Activated CD8-positive, alpha-beta memory T cell treated with anti-CD3 and anti-CD28 coated beads, Interleukin-2, amount 50 U/mL, for 48 hours (primary cell): ENCODE data around the gene XRCC2.
"Not testable (repeated sequence)": the region's sequence is repeated elsewhere in the genome, so short reads cannot be mapped to it uniquely, and the experiment has no call there.

Experiments
- DNase-seq: peaks from one replicate; pipeline ENCODE4 v3.0.0-alpha.2; 2020

The XRCC2 gene

DNA sequence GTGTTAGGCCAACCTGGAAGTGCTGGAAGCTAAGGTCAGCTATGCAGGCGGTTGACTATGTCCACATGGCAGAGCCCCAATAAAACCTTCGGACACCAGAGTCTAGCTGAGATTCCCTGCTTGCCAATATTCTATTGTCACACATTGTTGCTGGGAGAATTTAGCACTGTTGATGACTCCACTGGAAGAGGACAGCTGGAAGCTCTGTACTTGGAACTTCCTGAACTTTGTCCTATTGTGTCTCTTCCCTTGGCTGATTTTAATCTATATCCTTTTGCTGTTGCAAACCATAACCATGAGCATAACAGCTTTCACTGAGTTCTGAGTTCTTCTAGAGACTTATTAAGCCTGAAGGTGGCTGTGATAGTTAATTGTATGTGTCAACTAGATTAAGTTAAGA is 12.0 kb downstream of the XRCC2 start:
- DNase-seq = no peak

DNA sequence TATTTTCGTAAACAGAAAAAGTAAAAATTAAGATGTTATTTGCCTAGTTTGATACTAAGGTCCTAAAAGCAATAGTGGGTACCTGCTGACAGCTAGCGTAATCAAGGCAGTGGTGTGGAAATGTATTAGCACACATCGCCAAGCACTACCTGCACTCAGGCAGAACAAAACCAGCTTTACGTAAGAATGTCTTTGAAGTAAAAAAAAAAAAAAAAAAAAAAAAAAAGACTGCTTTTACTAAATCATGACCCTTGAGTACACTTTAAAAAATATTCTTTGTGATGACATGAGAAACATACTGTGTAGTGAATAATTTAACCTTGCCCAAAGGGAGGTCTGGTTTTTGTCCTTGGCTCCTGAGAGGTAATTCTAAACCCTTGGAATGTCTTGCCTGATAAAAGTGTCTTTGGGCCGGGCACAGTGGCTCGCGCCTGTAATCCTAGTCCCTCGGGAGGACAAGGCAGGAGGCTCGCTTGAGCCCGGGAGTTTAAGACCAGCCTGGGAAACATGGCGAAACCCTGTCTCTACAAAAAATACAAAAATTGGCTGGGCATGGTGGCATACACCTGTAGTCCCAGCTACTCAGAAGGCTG is 12.7 kb downstream of the XRCC2 start:
- no peak for DNase-seq

DNA sequence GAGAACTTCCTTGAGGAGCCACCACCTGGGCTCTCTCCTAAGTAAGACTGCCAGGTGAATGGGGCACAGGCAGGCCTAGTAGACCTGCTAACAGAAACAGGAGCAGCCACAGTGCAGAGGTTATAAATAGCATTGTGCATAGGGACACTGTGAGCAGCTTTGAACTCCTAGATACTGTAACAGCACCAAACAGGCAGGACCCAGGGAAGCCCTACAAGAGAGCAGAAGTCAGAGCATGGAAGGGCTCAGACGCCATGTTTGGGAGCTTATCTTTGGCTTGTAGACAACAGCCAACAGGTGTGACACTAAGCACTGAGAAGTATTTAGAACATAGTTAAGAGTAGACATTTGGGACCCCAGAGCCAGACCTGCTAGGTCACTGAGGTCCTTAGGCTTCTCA is 14.5 kb downstream of the XRCC2 start:
- no peak for DNase-seq

DNA sequence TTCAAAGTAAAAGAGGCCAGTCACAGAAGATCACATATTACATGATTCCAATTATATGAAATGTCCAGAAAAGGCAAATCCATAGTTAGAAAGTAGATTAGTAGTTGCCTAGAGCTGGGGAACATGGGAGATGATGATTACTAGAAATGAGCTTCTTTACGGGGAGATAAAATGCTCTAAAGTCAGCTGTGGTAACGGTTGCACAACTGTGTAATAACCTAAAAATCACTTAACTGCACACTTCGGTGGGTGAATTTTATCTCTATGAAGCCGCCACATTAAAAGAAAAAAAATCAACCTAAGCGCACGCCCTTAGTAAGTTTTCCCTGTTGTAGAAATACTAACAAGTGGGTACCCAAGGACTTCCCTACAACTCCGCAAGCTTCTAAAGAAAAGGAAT is 15.9 kb downstream of the XRCC2 start:
- no peak for DNase-seq

DNA sequence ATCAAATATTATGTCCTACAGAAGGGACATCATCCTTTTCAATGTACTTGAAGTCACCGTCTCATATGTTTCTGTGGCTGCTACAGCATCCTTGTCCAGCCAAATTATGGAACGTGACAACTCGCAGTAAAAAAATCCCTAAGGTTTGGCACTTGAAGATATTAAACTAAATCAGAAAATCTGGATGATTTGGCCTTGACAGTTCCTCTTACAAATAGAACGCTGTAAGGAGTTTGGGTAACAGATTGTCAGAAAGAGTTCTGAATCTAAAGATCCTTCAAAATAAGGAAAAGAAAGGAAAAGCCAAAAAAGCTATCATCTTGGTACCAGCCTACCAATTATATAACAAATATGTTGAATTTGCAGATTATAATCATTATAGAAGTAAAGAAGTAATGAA is 21.0 kb downstream of the XRCC2 start:
- no peak for DNase-seq

DNA sequence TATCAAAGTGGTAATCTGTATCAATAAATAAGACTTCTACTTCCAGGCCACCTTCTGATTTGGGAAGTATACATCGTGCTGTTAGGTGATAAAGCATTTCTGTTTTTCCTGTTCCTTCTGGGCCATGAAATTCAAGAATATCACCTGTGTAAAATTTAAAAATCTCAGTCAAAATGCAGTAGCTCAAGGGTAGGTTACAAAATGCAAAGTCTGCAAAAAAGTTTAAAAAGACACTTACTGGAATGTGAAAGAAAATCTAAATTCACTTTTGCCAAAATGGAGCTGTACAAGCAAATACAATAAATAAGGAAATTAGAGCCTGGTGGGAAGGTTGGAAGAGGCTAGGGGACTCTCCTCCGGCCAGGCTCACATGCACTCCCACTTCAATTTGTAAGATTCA is 26.7 kb downstream of the XRCC2 start:
- no peak for DNase-seq

DNA sequence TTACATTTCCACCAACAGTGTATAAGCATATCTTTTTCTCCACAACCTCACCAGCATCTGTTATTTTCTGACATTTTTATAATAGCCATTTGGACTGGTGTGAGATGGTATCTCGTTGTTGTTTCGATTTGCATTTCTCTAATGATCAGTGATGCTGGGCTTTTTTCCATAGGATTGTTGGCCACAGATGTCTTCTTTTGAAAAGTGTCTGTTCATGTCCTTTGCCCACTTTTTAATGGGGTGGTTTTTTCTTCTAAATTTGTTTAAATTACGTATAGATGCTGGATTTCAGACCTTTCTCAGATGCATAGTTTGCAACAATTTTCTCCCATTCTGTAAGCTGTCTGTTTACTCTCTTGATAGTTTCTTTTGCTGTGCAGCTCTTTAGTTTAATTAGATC is 28.9 kb downstream of the XRCC2 start:
- no peak for DNase-seq

DNA sequence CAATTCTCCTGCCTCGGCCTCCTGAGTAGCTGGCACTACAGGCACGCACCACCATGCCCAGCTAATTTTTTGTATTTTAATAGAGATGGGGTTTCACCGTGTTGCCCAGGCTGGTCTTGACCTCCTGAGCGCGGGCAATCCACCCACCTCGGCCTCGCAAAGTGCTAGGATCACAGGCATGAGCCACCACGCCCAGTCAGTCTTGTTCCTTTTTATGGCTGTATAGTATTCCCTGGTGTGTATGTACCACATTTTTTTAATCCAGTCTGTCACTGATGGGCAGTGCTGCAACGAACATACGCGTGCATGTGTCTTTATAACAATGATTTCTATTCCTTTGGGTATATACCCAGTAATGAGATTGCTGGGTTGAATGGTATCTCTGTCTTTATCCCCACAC is 29.4 kb downstream of the XRCC2 start:
- DNase-seq = not testable (repeated sequence)

DNA sequence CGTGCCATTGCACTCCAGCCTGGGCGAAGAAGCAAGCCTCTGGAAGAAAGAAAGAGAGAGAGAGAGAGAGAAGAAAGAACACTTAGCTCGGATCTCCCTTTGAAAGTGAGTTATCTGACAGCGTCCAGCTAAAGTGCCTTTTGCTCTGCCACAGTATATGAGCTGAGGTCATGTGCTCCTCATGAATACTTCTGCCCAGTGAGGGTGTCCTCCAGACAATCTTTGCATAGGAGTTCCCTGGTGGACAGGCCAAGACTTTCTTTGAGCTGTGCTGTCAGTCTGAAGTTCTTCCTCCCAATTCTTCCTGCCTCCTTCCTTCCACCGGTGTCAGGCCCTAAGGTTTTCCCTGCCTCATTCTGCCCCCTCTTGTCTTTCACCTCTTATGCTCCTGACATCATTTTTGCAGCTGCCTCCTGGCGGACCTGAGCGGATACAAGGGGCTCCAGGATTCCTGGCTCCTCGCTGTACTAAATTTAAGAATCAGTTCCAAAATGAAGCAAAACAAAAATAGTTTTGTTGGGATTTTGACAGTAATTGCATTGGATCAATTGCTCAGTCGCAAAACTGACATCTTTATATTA is 31.9 kb downstream of the XRCC2 start:
- no peak for DNase-seq

DNA sequence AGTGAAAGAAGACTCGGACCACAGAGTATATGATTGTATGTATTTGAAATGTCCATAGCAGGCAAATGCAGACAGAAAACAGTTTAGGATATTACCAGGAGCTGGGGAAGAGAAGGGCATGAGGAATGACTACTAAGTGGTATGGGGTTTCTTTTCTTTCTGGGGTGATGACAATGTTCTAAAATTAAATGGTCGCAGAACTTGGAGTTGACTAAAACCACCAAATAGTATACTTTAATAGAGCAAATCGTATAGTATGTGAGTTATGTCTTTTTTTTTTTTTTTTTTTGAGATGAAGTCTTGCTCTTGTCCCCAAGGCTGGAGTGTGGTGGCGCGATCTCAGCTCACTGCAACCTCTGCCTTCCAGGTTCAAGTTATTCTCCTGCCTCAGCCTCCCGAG is 34.6 kb downstream of the XRCC2 start:
- DNase-seq = no peak

DNA sequence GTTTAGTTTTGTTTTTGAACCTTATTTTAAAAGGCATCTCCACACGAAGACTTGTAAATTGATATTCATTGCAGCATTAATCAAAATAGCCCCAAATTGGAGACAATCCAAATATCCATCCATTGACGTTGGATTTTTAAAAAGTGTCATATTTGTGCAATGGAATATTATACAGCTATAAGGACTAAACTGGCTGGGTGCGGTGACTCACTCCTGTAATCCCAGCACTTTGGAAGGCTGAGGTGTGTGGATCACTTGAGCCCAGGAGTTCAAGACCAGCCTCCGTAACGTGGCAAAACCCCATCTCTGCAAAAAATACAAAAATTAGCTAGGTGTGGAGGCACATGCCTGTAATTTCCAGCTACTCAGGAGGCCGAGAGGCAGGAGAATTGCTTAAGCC is 35.1 kb downstream of the XRCC2 start:
- no peak for DNase-seq

DNA sequence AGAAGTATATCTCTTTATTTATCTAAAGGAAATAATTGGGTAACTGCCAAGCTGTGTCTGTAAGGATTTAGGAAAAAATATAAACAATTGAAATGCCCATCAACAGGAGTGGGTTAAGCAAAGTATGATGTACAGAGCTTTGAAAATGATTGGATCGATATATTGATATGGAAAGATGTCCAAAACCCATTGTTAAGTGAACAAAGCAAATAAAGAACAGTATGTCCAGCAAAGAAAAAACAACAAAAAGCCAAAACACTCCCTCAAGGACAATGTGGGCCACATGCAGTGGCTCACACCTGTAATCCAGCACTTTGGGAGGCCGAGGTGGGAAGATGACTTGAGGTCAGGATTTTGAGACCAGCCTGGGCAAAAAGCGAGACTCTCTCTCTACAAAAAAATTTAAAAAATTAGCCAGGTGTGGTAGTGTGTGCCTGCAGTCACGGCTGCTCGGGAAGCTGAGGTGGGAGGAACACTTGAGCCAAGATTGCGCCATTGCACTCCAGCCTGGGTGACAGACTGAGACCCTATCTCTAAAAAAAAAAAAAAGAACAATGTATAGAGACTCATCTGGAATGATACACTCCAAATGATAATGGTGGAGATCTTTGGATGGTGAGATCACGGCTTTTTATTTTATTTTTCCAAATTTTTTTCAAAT is 37.9 kb downstream of the XRCC2 start:
- no peak for DNase-seq

DNA sequence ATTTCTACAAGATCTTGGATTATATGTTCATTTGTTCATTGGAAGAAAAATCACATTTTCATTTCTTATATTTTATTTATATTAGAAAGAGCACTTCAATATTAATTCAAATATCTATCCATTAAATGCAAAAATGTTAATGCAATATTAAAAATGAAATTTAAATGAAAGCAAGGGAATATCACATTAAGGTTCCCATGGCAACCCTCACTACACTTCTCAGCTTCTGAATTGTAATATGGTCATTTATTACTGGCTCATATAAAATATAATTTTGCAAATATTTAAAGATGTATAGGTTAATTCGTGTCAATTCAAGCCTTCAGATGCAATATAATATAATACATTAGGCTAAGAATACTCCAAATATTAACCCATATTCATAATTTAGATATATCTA is 38.8 kb downstream of the XRCC2 start:
- no peak for DNase-seq

DNA sequence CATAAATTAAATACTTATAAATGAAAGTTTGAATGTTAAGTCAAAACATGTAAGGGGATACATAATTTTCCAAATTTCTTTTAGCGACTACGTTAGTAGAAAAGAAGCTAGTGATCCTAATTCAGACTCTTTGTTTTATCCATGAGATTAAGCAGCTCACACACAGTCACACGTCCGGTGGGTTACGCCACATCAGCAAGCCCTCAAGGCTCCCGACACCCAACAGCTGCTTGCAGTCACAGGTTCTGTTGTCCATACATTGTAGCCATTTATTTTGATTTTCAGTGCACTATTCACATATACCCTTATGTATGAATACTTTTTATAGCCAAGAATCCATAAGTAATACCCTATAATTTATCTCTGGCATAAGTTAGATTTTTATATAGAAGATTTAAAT is 39.5 kb downstream of the XRCC2 start:
- no peak for DNase-seq

DNA sequence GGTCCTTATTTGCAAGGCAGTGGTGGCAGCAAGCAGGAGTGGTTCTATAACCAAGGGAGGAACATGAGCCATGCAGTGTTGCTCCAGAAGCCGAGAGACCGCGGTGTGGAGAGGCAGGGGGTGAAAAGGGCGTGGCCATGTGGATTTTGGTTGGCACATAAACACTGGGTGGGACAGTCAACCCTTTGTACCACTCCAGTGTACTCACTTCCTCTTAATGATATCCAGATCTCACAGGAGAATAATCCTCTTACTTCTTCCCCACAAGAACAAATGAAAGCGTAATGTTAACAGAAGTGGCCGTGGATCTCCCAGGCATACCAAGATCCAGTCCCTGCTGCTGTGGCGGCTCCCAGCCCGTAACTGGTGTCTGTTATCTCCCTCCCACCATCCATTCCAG is 42.4 kb downstream of the XRCC2 start:
- no peak for DNase-seq

DNA sequence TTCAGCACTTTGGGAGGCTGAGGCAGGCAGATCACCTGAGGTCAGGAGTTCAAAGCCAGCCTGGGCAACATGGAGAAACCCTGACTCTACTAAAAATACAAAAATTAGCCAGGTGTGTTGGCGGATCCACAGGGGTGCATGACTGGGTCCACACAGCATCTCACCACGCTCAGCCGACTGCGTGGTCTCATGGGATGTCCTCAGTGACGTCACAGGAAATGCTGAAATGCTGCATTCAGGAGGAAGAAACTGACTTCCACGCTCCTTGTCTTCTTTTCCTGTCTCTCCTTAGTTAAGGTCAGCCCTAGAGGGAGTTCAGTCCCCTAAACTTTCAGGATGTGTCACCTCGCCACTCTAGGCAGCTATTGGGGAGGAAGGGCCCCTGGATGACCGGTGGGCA is 42.9 kb downstream of the XRCC2 start:
- DNase-seq = no peak

DNA sequence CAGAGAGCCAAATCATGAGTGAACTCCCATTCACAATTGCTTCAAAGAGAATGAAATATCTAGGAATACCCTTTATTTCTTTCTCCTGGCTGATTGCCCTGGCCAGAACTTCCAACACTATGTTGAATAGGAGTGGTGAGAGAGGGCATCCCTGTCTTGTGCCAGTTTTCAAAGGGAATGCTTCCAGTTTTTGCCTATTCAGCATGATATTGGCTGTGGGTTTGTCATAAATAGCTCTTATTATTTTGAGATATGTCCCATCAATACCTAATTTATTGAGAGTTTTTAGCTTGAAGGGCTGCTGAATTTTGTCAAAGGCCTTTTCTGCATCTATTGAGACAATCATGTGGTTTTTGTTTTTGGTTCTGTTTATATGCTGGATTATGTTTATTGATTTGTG is 47.2 kb downstream of the XRCC2 start:
- not testable (repeated sequence) for DNase-seq

DNA sequence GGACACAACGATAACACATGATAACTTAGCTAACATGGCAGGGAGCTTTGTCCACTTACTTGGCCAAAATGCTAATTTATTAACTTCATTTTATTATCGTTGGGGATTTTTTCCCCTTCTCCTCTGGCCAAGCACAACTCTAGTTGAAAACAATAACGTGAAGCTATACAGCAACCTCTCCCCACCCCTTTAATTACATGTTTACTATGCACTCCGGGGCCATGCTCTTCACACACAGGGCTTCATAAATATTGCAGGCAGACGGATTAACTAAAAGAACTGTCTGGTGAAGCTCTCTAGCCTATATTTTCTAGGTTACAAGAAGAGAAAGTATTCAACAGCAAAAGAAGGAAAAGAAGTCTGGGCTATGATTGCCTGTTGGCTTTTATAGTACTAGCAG is 51.7 kb downstream of the XRCC2 start:
- no peak for DNase-seq

DNA sequence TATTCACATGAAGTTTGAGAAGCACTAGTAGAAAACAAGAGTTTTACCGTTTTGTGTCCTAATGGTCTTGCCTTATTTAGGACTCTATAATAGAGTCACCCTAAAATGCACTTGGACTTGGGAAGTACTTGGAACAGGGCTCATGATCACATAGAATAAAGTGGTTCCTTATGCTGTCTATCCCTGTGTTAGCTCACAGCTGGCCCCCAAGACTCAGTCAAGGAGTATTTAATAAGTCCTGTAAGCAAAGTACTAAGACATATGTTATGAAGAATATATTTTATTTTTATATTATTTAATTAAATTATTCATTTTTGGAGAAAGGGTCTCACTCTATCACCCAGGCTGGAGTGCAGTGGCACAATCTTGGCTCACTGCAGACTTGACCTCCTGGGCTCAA is 54.5 kb downstream of the XRCC2 start:
- no peak for DNase-seq

DNA sequence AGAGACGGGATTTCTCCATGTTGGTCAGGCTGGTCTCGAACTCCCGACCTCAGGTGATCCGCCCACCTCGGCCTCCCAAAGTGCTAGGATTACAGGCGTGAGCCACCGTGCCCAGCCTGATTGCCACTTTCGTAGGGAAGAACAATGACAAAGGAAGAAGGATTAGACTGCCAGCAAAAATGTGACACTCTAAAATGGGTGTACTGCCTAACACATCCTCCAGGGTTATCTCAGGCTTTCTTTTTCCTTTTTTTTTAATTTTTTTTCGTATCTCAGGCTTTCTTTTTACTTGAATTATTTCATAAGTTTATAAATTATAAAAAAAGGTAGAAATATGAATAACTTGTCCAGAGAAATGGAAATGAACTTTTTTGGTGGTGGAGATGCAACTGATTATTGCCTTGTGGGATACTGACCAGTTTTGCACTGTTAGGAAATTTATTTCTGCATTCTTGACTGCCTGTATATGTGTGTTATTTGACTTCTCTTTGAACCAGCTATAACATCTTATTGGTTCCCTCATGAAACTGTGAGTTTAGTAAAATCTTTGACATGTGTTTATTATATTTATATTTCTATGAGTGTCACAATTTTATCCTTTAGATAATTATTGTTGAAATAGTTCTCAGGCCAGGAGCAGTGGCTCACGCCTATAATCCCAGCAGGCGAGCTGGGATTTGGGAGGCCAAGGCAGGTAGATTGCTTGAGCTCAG is 56.8 kb downstream of the XRCC2 start:
- DNase-seq = no peak

DNA sequence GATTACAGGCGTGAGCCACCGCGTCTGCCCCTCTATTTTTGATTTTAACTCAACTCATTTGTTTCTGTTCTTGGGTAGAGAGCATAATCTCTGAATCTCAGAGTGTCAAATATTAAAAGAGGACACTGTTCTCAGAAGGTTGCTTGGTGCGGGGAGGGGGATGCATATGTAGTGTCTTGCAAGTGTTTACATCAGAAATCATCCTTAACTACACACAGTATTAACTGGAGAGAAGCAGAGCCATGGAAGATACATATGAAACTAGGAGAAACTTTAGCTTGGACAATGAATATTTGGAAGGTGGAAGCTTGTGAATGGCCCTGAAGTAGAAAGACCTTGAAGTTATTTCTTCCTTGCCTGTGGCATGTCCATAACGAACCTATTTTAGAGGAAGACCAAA is 57.5 kb downstream of the XRCC2 start:
- no peak for DNase-seq

DNA sequence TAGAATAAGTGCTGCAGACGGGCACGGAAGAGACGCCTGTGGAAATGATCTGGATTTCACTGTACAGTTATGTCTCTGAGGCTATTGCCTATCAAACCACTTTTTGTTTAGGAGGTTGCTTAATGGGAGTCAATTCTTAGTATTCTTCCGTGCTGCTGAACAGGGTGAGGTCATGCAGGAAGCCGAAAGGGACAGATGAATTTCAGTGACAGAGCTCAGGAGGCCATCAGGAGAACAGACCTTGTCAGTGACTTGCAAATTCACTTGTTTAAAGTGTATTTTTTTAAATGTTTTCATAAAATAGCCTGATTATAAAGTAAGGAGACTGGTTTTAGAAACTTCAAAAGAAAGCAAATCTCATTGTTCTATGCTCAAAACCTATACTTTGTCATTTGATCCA is 58.9 kb downstream of the XRCC2 start:
- no peak for DNase-seq

DNA sequence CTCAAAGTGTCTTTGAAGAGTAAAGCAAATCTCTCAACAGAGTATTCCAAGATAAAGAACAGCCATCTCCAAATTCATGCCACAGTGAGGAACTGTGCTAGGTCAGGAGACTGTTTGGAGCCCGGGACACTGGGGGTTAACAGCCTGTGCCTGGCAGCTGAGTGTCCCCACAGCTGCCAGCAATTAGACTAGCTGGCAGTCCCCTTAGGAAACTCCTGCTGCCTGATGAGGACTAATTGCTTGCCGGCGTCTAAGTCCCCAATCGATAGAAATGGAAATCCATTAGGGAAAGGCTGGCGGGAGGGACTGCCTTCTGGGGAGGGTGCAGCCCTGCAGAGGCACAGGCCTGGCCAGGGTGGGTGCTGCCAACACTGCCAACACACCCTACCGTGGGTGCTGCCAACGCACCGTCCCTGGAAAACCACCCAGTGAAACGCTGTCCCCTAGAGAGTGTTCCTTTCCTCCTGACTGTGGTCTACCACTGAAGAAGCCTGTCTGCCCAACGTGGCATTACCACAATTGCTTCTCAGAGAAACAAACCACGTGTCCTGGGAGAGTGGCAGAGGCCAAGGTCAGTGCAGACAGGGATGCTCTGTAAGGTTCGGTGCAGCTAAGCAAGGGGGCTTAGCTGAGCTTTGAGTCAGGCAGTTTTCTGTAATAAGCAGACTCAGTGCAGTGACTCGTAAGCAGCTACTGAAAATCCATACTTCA is 60.8 kb downstream of the XRCC2 start:
- DNase-seq = no peak

DNA sequence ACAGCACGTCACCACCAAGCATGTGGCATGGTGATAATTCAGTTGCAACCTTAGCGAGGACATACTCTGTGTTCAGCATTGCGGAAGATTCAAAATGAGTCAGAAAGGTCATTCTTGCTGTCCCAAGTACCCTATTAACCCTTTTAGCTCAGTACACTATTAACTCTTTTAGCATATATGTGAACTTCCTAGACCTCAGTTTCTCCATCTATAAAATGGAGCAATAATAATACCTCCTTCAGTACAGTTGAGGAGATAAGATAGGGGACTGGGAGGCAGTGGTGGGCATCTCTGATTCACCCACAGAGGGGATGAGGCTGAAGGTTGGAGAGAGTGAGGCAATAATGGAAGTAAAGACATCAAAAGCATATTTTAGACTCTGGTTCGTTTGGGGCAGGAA is 67.3 kb downstream of the XRCC2 start:
- no peak for DNase-seq
